ENCODE results near the gene EIF2B4. TPM values are rescaled to one million over a fixed set of nuclear protein-coding genes. Genes with fewer than 3 reads are reported as not detected.

EIF2B4 gene
- total and polyA plus RNA-seq, 8 donors, result 30.7 to 61.4 (median 51.9) TPM

DNA sequence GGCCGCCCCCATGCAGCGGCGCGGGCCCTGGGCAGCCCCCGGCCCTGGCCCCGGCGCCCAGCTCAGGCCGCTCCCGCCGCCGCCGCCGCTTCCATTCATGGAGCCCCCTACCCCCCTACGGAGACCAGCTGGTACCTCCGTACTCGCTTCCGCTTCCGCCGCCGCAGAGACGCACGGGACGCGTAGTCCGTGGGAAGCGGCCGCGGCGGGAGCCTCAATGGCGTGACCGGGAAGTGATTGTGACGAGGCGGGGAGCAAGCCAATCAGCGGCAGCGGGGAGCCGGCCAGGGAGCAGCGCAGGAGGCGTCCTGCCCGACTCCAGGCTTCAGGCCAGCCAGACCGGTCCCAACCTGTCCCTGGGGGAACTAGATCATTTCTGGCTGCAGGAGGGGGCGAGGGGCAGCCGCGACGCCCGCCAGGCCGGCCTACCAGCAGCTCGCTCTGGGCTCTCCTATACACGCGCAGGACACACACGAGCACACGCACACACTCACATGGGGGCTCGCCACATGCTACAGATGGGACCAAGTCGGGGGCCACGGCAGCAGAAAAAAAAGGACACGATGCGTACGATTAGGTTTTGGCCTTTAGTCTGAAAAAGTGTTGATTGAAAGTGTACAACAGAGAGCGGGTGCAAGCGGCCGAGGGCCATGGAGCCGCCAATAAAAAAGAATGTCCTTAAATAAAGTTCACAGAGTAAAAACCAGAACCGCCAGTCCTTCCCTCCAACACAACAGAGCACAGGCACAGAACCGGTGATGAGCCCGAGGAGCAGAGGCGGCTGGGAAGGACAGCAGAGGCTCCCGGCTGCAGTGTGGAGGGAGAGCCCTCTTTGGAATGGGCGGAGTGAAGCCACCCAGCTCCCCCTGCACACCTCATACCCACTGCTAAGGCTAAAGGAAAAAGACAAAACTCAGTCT is 10.7 kb upstream of the EIF2B4 start, which contains the start of gene ZNF513:
Gene ZNF513 (minus strand): TSS at position 109 of the 920 bp plus-strand sequence. CDS start 208 bp downstream, outside the sequence.
- Histone ChIP-seq H3K27me3 (no peaks in the 10 kb centered on the region), H3K9me3 (no peaks in the 10 kb centered on the region), H3K4me3 (peak within 1 kb of the TSS; percentile 53 to 74), H3K4me1 (peaks cover 7 to 28% of the 10 kb centered on the region in 2 donors), H3K27ac (peak within 1 kb of the TSS; percentile 87 to 89), H3K36me3 (peaks cover 3 to 78% of the 10 kb centered on the region in 2 donors)
- DNase-seq (peak; percentile 92 to 99 (median 97)), ATAC-seq (peak; percentile 93)
- intact Hi-C loops (cut with DNase I), result no loop called here
- TF ChIP-seq CTCF (IDR thresholded peaks at IDR 0.05), result no peak

DNA sequence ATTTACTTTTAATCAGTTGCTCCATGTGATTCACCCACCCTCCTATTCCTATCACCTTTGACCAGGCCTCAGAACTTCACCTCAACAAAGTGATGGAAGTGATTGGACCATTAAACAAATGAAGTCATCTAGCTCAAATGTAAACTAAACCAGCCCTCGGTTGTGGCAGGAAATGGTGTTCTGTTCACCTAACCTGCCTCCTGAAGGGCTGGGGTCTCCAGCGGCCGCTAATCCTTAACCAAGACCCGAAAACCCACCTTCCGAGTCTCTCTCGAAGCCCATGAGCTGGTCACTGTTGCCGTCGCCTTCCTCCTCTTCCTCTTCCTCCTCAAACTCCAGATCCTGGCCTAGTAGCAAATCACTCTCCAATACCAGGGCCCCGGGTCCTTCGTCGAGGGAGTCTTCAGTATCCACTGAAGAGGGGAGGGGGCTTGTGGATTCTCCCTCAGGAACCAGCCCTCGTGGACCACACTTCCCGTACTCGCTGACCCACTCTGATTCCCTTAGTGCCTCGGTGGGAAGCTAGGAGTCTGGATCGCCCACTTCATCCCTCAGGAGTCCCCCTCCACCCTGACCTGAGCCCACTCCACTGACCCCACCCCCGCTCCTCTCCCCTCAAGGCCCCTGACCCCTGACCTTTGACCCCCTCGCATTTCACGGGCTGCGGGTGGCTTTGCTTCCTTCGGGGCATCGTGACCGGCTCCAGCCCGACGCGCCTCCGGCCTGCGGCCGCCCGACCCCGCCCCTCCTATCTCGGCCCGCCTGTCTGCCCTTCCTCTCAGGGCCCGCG is 9.9 kb upstream of the EIF2B4 start:
- peak in 2 of 4 donors; percentile 24 to 81 for DNase-seq
- H3K36me3 ChIP-seq, result peaks cover 3 to 78% of the 10 kb centered on the region in 2 donors
- no peak for TF ChIP-seq CTCF (IDR thresholded peaks at IDR 0.05)
- H3K27me3 ChIP-seq, result no peaks in the 10 kb centered on the region
- H3K27ac ChIP-seq, result peak overlapping the region; percentile 87 to 89
- H3K4me1 ChIP-seq, result peaks cover 7 to 28% of the 10 kb centered on the region in 2 donors
- ATAC-seq, result peak; percentile 41
- intact Hi-C loops (cut with DNase I), result no loop called here
- H3K4me3 ChIP-seq, result peak overlapping the region; percentile 53 to 74
- no peaks in the 10 kb centered on the region for H3K9me3 ChIP-seq

DNA sequence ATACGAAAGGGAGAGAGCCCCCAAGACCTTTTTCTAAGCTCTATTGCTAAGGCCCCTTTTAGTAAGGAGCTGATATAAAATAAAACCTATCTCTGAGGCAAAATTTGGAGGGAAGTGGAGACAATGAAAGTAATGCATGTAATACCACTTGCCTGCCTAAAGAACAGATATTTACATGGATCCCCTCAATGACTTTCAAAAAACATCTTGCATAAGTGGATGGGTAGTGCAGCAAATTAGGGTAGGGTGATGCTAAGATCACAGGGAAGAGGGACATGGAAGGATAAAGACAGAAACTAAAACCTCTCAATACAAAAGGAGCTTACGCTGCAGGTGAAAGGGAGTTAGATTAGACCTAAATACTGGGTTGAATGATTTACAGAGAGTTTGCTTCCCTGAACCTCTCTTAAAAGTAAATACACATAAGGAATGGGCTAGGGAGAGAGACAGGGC is 9.3 kb upstream of the EIF2B4 start:
- no peaks in the 10 kb centered on the region for H3K27me3 ChIP-seq
- DNase-seq (no peak), ATAC-seq (no peak)
- H3K27ac ChIP-seq, result peak overlapping the region; percentile 87 to 89
- no peaks in the 10 kb centered on the region for H3K9me3 ChIP-seq
- H3K4me3 ChIP-seq, result peak overlapping the region; percentile 53 to 74
- peaks cover 7 to 28% of the 10 kb centered on the region in 2 donors for H3K4me1 ChIP-seq
- peaks cover 2 to 78% of the 10 kb centered on the region in 2 donors for H3K36me3 ChIP-seq
- intact Hi-C loops (cut with DNase I), result no loop called here
- no peak for TF ChIP-seq CTCF (IDR thresholded peaks at IDR 0.05)

- DNase-seq (no peak), ATAC-seq (no peak)
- H3K4me1 ChIP-seq, result peaks cover 7 to 28% of the 10 kb centered on the region in 2 donors
- intact Hi-C loops (cut with DNase I), result no loop called here
- no peak for TF ChIP-seq CTCF (IDR thresholded peaks at IDR 0.05)
- no peaks in the 10 kb centered on the region for H3K27me3 ChIP-seq
- H3K9me3 ChIP-seq, result no peaks in the 10 kb centered on the region
- H3K36me3 ChIP-seq, result peaks cover 0 to 78% of the 10 kb centered on the region in 2 donors
- no peak overlapping the region for H3K27ac ChIP-seq
- peak overlapping the region in 1 of 2 donors; percentile 74 for H3K4me3 ChIP-seq
Observed at GRCh38 chr2:27378809-27379290, 8.7 kb upstream of the EIF2B4 start.

All from left lung (tissue), 10 donors.